GM21737 (cell line): ENCODE results near the gene G0S2.

Experiments used
- ATAC-seq: cut with Tn5 transposase; IDR thresholded peaks from one replicate; pipeline ENCODE4 v1.9.1; 2021; ENCODE audit warnings: mild to moderate bottlenecking, moderate library complexity; ENCODE audit not compliant: unreplicated experiment

G0S2 gene

GRCh38 chr1:209674957-209675564 lies at the start of gene G0S2:
Gene G0S2 (plus strand): TSS chr1:209675412. CDS start chr1:209675685, 273 bp downstream.
- ATAC-seq: no peak

- no peak for ATAC-seq
Observed at GRCh38 chr1:209625791-209626285, 49.4 kb upstream of the G0S2 start.

GRCh38 chr1:209626346-209627026 lies 48.7 kb upstream of the G0S2 start:
- no peak for ATAC-seq

- no peak for ATAC-seq
Observed at GRCh38 chr1:209627027-209627731, 48.0 kb upstream of the G0S2 start.

- ATAC-seq: peak; percentile 69
Observed at GRCh38 chr1:209627732-209628196, 47.4 kb upstream of the G0S2 start.

GRCh38 chr1:209628618-209629299 lies 46.5 kb upstream of the G0S2 start:
- no peak for ATAC-seq

- no peak for ATAC-seq
Observed at GRCh38 chr1:209629621-209630382, 45.4 kb upstream of the G0S2 start.

- ATAC-seq: no peak
Observed at GRCh38 chr1:209630383-209631225, 44.6 kb upstream of the G0S2 start.

GRCh38 chr1:209633335-209633997 lies 41.7 kb upstream of the G0S2 start:
- no peak for ATAC-seq

GRCh38 chr1:209634005-209634737 lies 41.0 kb upstream of the G0S2 start:
- no peak for ATAC-seq

GRCh38 chr1:209635850-209636249 lies 39.4 kb upstream of the G0S2 start:
- no peak for ATAC-seq

GRCh38 chr1:209641832-209642172 lies 33.4 kb upstream of the G0S2 start:
- no peak for ATAC-seq

GRCh38 chr1:209642816-209643215 lies 32.4 kb upstream of the G0S2 start:
- no peak for ATAC-seq

GRCh38 chr1:209643285-209644020 lies 31.8 kb upstream of the G0S2 start:
- ATAC-seq: no peak

- ATAC-seq: no peak
Observed at GRCh38 chr1:209645574-209646452, 29.4 kb upstream of the G0S2 start.

GRCh38 chr1:209646558-209646957 lies 28.7 kb upstream of the G0S2 start:
- ATAC-seq: no peak

- no peak for ATAC-seq
Observed at GRCh38 chr1:209647156-209647555, 28.1 kb upstream of the G0S2 start.
